ENCODE measurements around the gene DHRS7C. TPM values are rescaled to one million over a fixed set of nuclear protein-coding genes. Genes with fewer than 3 reads are reported as not detected.

DHRS7C gene
- total and polyA plus RNA-seq, 2 of the 13 experiments (the other 11 are each of a cell fraction or from before 2014, with no cell fraction given) = not detected

DNA sequence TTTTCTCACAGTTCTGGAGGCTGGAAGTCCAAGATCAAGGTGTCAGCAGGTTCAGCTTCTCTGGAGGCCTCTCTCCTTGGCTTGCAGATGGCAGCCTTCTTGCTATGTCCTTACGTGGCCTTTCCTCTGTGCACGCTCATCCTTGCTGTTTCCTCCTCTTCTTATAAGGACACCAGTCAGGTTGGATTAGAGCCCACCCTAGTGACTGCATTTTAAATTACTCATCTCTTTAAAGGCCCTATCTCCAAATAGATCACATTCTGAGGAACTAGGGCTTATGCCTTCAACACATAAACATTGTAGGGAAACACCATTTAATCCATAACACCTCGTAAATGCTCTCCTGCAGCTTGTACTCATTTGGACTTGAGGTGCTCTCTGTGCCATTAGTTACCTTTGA lies 36.3 kb downstream of the DHRS7C start:
- intact Hi-C loops (cut with micrococcal nuclease; ENCODE audit: unreplicated experiment) = no loop called here
- DNase-seq (ENCODE audit: low spot score) = no peak
- H3K9ac ChIP-seq (ENCODE audit: insufficient read depth, low read depth, low read length) = no peak overlapping the region
- CTCF ChIA-PET (ENCODE audit: low intra/inter-chr PET ratio, low total read pairs) = no interaction called here
- WGBS (ENCODE audit: low lambda C conversion rate) = 3% methylated on average over 3 of the region's 3 CpGs
- no peak overlapping the region for H3K27ac ChIP-seq (ENCODE audit: extremely low read length, insufficient read depth, low read length)
- H3K36me3 ChIP-seq (replicated peaks in 1 of 2; ENCODE audit: control insufficient read depth in 1 of 2, insufficient read depth in 2 of 2, low read length in 2 of 2) = no peaks in the 10 kb centered on the region
- H3K4me3 ChIP-seq (replicated peaks in 1 of 3; ENCODE audit: insufficient read depth in 1 of 3, low read depth in 2 of 3, low read length in 3 of 3) = no peak overlapping the region
- H3K4me2 ChIP-seq (ENCODE audit: low read depth, low read length) = no peak overlapping the region
- no peak for FAIRE-seq
- POLR2A ChIA-PET = no interaction called here
- in situ Hi-C loops (cut with HindIII; ENCODE audit: extremely low pct_ligation_motif_present, low pct_unique_long_range_greater_than_20kb) = no loop called here
- no peaks in the 10 kb centered on the region for H4K20me1 ChIP-seq (ENCODE audit: insufficient read depth, low read length)
- 0 out of 5 replicates have a peak, but pooled peaks cover 0 to 2% of the 10 kb centered on the region in 2 experiments for H3K27me3 ChIP-seq (ENCODE audit: control insufficient read depth in 1 of 2, insufficient read depth in 2 of 2, low read length in 2 of 2)
- no TSS peak for BruUV-seq (replicated peaks)
- TF ChIP-seq ZNF235 (CRISPR knock-in tag; IDR thresholded peaks at IDR 0.05; ENCODE audit: borderline replicate concordance) = no peak
- TF ChIP-seq ZMYM2 (CRISPR knock-in tag; IDR thresholded peaks at IDR 0.05) = no peak
- no peak for TF ChIP-seq KDM4B (CRISPR knock-in tag; IDR thresholded peaks at IDR 0.05)
- TF ChIP-seq ZNF646 (CRISPR knock-in tag; IDR thresholded peaks at IDR 0.05) = no peak
- TF ChIP-seq BHLHE40 (IDR thresholded peaks at IDR 0.05; ENCODE audit: low read length) = no peak
- no peak for TF ChIP-seq MLXIP (CRISPR knock-in tag; IDR thresholded peaks at IDR 0.05; ENCODE audit: borderline replicate concordance)
- TF ChIP-seq HINFP (CRISPR knock-in tag; IDR thresholded peaks at IDR 0.05; ENCODE audit: low read depth) = no peak
- no peak for TF ChIP-seq RCOR2 (CRISPR knock-in tag; IDR thresholded peaks at IDR 0.05)
- TF ChIP-seq SMYD3 (CRISPR knock-in tag; IDR thresholded peaks at IDR 0.05) = no peak
- no peak for TF ChIP-seq ZFP36L1 (CRISPR knock-in tag; IDR thresholded peaks at IDR 0.05)
- TF ChIP-seq HDAC2 (CRISPR knock-in tag; IDR thresholded peaks at IDR 0.05) = no peak
- no peak for TF ChIP-seq NFYB (CRISPR knock-in tag; IDR thresholded peaks at IDR 0.05)
- no peak for TF ChIP-seq WIZ (CRISPR knock-in tag; IDR thresholded peaks at IDR 0.05)
- no peak overlapping the region for H2AFZ ChIP-seq (ENCODE audit: low read length)
- H3K79me2 ChIP-seq (ENCODE audit: insufficient read depth, low read length) = no peaks in the 10 kb centered on the region
- H3K9me3 ChIP-seq (ENCODE audit: low read length) = no peaks in the 10 kb centered on the region
- ATAC-seq = no peak
- H3K4me1 ChIP-seq (ENCODE audit: insufficient read depth, low read length) = no peaks in the 10 kb centered on the region
